GM12801 (cell line): ENCODE data around the gene MAN1A1.

Source experiments
- TF ChIP-seq, protein P1 (sequence below): IDR thresholded peaks from one replicate; pipeline ENCODE4 v1.5.1; 2011; ENCODE audit warnings: control low read depth; ENCODE audit not compliant: insufficient read length; ENCODE audit errors: extremely low read depth

MAN1A1 gene

DNA sequence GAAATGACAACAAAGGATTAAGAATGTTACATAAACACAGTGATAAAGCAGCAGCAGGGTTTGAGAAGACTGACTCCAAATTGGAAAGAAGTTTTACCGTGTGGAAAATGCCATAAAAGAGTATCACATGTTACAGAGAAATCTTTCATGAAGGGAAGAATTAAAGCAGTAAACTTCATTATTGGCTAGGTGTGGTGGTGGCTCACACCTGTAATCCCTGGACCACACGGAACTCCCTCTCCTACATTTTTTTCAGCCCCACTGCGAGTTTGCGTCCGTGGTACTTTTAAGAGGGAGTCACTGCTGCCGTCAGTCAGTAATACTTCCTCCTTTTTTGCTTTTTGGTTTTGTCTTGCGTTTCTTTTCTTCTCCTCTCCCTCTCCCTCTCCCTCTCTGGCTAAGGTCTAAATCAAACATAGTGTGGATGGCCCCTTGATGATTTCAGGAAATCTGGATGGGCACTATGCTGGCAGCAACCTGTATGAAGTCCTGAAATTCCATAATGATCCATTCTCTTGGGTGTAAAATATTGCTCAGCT lies 112.3 kb downstream of the MAN1A1 start:
- TF ChIP-seq, protein P1, sequence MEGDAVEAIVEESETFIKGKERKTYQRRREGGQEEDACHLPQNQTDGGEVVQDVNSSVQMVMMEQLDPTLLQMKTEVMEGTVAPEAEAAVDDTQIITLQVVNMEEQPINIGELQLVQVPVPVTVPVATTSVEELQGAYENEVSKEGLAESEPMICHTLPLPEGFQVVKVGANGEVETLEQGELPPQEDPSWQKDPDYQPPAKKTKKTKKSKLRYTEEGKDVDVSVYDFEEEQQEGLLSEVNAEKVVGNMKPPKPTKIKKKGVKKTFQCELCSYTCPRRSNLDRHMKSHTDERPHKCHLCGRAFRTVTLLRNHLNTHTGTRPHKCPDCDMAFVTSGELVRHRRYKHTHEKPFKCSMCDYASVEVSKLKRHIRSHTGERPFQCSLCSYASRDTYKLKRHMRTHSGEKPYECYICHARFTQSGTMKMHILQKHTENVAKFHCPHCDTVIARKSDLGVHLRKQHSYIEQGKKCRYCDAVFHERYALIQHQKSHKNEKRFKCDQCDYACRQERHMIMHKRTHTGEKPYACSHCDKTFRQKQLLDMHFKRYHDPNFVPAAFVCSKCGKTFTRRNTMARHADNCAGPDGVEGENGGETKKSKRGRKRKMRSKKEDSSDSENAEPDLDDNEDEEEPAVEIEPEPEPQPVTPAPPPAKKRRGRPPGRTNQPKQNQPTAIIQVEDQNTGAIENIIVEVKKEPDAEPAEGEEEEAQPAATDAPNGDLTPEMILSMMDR: no peak

- TF ChIP-seq, protein P1: no peak
Measured at GRCh38 chr6:119234941-119235340, 114.6 kb downstream of the MAN1A1 start.

DNA sequence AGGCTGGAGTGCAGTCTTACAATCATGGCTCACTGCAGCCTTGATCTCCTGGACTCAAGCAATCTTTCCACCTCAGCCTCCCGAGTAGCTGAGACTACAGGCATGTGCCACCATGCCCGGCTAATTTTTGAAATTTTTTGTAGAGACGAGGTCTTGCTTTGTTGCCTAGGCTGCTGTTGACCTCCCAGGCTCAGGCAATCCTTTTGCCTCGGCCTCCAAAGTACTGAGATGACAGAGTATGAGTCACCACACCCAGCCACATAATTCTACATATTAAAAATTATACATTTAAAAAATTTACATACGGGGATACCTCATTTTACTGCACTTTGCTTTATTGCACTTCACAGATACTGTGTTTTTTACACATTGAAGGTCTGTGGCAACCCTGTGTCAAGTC lies 115.1 kb downstream of the MAN1A1 start:
- TF ChIP-seq, protein P1: no peak

DNA sequence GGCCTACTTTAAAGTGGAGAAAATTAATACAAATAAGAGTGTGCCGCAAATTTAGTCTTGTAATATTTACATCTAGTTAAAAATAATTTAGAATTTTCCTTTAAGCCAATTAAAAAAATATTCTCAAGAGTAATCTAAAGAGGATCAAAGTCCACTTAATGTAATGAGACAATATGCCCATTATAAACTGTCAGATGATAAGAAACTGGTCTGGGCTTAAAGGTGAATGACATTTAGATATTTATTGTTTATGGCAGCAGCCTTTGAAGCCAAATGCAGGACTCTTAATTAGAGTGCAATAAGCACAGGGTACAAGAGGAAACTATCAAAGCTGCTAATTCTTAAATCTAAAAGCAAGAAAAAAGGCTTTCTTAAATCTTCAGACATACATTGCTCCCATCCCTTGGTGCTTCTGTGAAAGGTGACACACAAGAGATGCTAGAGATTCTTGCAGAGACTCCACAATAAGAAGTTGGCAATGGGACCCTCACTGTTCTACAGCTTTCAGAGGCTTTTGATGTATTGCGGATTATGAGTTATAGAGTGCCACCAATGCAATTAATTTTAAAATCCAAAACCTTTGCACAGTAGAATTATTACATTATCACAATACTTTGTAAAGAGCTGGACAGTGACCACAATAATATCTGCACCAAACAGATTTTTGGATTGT lies 116.1 kb downstream of the MAN1A1 start:
- TF ChIP-seq, protein P1: no peak

GRCh38 chr6:119231394-119231793 lies 118.2 kb downstream of the MAN1A1 start:
- TF ChIP-seq, protein P1: no peak

GRCh38 chr6:119230160-119230559 lies 119.4 kb downstream of the MAN1A1 start:
- TF ChIP-seq, protein P1: no peak

DNA sequence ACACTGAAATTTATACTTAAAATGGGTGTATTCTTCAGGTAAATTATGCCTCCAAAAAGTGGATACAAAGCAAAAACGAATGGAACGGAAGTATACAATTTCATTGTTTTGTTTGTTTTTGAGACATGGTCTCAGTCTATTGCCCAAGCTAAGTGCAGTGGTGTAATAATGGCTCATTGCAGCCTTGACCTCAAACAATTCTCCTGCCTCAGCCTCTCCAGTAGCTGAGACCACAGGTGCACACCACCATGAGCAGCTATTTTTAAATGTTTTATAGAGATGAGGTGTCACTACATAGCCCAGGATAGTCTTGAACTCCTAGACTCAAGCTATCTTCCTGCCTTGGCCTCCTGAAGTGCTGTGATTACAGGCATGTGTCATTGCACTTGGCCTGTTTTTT lies 122.2 kb downstream of the MAN1A1 start:
- TF ChIP-seq, protein P1: no peak
